Measurements from ENCODE around the gene TRABD2B.
A peak's percentile ranks its signal among the peaks of the same experiment; 100 is the strongest.

Gene TRABD2B

DNA sequence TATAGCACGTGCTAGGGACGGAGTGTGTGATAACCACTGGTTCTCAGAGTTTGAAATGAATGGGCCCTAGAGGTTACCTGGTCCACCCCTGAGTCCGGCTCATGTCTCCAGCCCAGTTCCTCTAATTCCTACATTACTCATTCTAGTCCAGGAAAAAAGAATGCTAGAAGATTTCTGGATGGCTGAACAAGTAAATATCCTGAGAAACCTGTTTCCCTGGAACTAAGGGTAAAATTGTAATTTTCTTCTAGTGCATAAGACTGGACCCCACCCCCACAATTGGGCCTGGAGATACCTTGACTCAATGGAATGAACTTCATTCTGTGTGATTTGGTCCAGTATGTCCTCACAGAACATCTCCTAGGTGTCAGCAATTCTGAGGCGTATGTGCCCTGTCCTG lies 208.4 kb downstream of the TRABD2B start:
- no peak for DNase-seq

DNA sequence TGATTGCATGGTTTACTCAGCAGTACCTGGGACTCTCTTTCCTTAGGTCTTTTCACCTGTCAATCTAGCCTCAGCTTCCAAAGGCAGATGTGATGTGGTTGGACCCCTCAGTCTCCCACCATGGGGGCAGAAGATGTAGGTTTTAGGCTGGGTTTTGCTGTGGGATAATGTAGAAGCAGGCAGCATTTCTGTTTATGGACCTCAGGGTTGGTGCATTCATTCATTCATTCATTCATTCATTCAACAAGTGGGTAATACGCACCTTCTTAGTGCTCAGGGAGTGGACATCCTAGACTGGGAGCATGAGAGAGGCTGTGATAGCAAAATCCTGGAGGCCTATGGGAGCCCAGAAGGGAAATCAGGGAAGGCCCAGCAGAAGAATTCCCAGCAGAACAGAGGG lies 209.6 kb downstream of the TRABD2B start:
- DNase-seq = no peak

DNA sequence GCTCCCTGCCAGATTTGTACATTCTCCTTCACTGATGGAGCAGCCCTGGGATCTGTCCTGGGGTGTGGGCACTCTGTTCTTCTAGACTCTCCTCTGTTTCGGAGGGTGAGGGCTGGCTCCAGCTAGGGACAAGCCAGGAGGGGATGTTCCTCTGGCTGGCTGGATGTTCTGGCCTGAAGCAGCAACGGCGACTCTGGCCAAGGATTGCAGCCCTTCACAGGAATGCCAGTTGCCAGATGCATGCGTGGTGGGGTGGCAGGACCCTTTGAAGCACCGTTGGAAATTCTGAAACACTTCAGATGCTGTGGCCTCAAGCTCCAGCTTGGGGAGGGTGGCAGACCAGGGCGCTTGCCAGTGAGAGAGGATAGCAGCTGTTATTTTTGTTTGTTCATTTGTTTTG lies 210.9 kb downstream of the TRABD2B start:
- no peak for DNase-seq

DNA sequence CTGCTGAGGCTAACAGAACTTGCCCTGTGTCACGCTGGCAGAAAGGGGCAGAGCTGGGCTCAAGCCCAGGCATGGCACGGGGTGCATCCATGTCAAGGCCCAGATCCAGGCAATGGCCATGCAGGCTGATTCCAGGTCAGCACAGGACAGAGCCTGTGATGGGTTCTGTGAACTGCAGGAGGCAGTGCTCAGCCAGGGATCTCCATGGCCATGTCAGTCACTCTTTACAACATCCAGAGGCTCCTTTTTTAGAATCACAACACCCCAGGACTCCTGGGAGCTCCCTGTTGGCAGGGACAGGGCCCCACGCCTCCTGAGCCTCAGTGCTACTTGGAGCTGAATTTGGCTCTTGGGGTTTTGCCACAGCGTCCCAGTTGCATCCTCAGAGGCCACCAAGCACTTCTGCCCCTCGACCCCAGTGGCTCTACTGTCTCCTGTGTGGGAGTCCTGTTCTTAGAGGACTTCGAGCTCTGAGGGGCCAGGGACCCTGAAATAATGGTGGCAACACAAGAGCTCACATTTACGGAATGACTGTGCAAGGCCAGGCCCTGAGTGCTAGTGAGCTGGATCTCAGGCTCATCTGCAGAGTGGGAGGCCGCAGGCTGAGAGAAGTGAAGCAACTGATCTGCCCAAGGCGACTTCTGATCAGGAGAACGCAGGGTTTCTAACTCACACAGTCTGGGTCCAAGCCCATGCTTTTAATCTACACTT lies 211.5 kb downstream of the TRABD2B start:
- DNase-seq = peak in 1 of 2 experiments; percentile 23

DNA sequence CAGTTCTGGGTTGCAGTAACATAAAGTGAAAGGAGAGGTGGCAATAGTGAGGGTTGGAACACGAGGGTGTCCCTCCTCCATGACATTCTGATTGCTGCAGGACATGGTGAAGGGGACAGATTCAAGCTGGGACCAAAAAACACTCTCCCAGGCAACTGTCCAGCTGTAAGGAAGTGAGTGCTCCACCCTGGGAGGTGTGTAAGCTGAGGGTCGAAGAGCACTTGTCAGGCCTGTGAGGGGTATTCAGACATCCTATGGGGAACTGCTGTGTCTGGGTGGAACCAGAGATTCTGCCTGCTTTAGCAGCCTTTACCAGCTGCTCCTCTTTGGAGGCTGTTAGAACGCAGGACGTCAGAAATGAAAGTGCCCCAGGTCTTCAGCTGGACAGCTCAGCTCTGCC lies 212.1 kb downstream of the TRABD2B start:
- DNase-seq = no peak

DNA sequence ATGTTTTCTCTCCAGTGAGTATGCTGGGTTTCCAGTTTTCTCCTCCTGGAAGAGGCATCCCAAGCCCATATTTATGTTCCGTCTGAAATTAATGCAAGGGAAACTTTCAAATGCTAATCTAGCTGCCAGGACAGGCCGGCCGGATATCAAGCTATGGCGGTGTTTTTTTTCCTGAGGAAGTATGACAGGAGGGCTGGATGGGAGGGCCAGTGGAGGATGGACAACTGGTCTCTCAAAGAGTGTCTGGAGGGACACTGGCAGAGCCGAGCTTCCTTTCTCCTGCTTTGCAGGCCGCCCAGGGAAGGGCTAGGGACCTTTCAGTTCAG lies 212.7 kb downstream of the TRABD2B start:
- no peak for DNase-seq

DNA sequence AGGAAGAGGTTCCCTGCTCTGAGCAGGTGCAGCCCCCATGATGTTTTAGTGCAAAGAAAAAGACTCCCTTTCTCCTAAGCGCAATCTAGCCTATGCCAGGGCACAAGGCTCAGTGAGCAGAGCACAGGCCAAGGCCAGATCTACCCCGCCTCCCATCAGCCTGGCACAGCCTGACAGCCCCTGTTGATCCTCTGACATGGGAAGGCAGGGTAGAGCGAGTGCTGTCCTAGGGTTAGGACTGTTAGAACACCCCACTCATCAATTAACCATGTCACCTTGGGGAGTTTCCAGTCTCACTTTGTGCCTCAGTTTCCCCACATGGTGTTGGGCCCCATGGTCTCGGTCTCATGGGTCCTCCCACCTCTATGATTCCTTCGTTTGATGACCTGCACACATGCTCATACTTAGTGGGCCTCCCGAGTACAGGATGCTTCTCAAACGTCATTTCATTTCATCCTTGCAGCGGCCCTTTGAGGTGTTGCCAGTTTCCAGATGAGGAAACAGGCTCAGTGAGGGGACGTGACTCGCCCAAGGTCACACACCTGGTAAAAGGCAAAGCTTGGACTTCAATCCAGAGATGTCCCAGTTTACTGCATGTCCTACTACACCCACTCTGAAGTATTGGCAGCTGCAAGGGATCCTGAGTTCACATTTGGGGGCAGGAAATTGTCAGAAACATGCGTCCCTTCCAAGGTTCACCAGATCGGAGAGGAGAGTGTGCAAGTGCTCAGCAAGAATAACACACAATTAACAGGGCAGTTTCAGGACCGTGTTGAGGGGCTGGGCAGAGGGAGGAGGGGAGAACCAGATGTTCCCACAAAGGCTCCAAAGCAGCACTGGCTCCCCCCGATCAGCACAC lies 213.3 kb downstream of the TRABD2B start:
- no peak for DNase-seq

DNA sequence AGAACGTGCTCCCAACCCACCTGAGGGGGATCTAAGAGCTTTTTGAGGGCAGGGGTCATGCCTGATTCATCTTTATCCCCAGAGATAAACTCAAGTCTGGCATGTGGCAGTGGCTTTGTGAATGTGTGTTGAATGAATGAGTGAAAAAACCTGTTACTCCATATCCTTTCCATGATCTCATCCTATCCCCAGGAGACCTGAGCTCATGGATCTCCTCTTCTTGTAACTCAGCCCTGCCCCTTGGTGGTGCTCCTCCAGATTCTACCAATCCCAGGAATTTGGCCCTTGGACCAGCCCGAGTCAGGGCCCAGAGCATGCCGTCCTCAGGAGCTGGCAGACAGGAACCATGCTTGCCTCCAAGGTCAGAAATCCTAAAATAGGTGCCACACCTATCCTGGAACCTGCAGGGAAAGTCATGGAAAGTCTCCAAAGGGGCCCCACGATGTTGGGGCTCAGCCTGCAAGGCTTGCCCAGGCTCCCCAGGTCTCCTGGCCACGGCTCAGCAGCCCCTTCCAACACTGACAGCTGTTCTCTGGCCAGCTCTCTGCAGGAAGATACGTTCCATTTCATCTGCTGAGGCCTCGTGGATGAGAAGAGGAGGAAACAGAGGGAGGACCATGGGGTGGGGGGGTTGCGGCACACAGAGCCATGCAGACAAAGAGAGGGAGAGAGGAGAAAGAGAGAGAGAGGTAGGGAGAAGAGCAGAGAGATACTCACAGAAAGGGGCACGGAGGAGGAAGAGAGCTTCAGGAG lies 214.6 kb downstream of the TRABD2B start:
- no peak for DNase-seq

DNA sequence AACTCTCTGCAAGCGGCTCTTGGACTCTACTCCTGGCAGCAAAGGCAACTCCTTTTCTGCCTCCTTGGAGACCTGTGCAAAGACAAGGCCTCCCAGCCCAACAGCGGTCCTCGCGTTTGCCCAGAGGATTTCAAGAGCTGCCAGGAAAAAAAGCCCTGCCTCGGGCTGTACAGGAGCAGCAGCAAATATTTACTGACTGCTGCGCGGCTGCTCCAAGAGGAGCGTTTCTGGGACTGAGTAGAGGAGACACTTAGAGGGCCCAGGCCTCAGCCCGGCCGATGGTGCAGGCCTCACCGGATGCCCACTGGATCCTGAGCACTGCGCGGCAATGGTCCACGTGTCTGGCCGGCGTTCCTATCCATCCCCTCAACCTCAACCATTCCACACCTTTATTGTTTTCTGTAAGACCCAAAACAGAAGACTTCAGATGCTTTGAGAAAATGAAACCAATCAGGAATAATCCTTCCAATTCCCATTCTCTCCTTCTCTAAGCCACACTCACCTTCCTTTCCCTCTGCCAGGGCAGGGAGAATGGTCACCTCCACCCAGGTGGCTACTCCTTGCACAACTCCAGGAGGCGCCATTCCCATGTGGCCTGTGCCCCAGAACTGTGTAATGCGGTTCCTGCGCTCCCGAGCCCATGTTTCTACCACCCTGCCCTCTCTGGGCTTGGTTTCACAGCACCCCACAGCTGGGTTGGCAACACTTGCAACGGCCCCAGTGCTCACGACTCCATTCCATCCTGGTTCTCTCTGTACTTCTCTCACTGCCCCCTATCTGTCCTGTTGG lies 215.8 kb downstream of the TRABD2B start:
- no peak for DNase-seq

DNA sequence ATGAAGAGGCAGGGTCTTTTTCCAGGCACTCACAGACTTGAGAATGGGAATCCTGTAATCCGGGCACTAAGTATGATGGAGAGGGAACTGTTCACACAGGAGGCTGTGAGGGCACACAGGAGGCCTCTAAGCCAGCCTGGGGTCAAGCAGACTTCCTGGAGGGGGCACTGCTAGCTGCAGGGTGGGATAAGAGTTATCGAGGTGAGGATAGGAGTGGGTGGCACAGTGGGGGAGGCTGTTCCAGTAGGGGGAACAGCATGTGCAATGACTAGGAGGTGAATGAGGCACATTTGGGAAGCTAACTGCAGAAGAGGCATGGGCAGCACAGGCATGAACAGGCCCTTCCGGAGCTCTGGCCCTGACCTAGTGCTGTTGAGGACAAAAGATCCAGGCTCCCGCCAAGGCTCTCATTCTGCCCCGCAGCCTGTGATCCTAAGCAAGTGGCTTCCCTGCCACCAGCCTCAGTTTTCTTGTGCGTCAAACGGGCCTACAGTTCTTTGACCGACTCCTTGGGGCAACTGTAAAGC lies 216.7 kb downstream of the TRABD2B start:
- peak; percentile 16 to 68 for DNase-seq

DNA sequence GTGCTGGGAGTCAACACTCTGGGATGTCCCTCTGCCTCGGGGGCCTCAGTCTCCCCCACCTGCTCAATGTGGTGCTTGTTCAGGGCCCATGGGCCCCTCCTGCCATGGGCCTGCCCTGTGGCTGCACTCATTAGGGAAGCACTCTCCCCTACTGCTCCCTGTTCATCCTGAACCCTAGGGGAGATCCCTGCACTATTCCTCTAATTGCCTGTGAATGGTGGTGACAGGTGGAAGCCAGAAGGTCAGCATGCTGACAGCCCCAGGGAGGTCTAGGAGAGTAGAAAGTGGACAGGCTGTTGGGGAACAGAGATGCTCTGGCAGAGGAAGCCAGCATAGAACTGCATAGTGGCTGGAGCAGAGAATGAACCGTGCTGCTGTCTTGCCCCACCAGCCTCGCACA lies 217.6 kb downstream of the TRABD2B start:
- DNase-seq = no peak

DNA sequence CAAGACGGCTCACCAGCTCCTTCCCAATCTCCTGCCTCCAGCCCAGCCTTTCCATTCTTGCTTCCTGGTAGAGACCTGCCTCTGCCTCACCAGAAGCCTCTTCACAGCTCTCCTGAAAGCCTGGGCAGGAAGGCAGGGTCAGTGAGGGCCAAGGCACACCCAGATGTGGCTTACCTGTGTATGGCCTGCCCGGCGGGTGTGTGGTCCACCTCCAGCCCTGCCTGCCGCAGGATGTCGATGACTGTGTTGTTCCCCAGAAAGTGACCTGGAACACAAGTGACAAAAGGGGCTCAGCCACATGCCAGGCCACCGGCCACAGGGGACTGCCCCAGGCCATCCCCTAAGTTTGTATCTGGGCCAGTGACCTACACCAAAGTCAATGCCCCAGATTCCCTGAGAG lies 218.9 kb downstream of the TRABD2B start:
- no peak for DNase-seq

DNA sequence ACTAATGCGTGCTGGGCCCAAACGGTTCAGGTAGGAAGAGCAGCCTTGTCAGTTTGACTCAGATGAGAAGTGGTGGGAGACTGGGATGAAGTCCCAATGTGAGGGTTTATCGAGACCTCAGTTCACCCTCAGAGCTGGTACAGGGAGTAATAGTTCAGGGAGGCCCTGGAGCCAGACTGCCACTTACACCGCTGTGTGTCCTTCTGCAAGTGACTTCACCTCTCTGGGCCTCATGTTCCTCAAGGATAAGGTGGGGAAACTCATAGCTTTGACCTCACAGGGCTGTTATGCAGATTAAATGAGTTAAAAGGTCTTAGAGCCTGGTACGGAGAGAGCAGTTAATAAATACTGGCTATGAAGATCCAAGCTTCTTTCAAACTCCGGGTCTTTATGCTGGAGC lies 219.9 kb downstream of the TRABD2B start:
- DNase-seq = no peak

DNA sequence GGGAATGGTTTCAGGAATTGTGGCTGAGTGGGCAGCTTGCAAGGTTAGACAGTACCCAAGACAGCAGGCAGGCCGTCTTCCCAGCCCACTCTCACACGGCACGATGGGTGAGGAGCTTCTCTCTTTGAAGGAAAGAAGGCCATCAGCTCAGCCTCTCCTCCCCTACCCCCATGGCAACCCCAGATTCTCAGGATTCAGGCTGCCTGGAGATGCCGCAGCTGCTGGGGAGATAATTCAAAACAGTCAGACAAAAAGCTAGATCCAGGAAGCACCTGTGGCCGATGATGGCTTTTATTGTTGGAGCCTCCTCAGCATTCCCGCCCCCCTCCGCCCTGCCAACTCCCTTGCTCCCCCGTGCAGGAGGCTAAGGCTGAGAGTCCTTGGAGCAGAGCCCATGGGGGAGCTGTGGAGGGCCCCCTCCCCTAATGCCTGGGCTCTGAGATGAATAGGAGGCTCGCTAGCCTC lies 220.5 kb downstream of the TRABD2B start:
- DNase-seq = no peak

DNA sequence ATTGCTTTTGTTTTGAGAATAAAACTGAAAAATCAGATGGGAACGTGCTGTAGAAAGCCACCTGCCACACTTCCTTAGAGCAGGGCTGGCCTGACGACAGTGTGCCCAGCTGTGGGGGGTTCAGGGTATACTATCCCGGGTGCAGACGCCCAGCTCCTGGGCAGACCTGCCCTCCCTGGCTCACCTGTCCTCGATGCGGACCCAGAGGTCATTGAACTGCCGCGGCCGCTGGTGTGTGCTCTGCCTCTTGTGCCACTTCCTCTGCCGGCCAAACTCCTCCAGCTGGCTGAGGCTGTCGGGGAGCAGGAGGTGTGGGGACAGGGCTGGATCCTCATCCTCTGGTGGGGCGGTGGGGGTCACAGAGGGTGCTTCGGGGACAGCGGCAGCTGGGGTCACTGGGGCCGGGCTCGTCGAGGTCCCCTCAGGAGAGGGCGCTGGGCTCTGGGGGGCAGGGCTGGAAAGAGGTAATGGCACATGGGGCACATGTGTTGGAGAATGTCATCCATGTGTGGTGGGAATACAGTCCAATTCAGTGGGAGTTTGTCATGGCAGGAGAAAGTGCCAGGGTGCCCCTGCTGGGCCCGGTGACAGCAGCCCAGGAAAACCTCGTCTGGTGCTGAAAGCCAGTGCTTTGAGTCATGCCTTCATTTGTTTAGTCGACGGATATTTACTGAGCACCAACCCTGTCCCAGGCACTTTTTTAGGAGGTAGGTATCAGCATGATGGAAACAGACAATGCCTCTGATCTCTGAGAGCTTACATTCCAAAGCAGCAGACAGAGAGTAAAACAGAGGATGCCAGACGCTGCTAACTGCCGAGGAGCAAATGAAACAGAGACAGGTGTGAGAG lies 222.0 kb downstream of the TRABD2B start:
- DNase-seq = no peak

DNA sequence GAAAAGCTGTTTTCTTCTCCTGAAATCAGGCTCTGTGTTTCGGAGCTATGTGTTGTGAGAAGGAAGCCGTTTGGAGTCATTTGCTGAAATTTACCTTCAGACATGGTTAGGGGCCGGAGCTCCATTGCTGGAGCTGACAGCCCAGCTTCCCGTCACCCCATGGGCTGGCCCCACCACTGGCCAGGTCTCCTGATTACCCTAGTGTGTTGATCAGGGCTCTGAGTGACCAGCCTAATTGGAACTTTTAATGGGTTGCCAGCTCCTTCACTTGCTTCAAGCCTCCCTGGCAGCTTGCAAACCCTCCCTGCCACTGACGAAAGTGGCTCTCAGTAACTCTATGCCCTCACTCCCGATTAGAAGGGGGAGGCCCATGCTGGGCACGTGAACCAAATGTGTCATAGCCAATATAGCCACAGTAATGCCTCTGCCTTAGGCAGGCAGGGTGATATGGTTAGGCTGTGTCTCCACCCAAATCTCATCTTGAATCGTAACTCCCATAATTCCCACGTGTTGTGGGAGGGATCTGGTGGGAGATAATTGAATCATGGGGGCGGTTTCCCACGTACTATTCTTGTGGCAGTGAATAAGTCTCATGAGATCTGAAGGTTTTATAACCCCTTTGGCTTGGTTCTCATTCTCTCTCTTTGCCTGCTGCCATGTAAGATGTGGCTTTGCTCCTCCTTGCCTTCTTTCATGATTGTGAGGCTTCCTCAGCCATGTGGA lies 224.1 kb downstream of the TRABD2B start:
- DNase-seq = peak in 1 of 2 experiments; percentile 4

DNA sequence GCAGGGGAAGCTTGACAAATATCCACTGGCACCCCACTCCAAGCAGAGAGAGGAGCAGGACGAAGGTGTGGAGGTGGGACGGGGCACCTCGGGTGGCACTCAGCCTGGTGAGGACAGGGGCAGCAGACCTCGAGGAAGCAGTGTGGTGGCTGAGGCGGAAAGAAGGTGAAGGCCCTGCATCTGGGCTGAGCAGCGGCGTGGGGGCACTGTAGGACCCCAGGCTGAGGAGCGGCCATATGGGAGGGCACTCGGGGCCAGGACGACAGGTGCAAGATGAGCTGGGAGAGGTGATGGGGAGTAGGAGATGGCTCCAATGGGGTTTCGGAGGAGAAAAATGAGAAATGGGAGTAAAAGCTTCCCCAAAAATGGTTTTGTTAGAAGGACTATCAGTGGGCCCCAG lies 224.9 kb downstream of the TRABD2B start:
- DNase-seq = no peak

DNA sequence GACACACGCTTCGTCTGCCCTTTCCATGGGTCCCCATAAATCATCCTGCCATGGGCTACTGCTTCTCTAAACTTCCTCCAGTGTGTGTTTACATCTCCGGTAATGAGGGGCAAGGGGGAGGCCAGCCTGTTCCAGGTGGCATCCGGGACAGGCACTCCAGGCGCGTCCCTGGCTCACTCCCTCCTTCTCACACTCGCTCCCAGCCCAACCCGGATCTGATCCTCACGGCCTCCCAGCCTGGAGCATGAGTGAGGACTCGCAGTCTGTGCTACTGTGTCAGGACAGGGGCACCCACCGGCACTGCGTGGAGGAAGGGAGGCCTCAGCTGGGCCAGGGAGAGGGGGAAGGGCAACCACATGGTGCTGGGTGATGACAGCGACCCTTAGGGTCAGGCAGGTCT lies 225.4 kb downstream of the TRABD2B start:
- peak in 1 of 2 experiments; percentile 16 for DNase-seq

DNA sequence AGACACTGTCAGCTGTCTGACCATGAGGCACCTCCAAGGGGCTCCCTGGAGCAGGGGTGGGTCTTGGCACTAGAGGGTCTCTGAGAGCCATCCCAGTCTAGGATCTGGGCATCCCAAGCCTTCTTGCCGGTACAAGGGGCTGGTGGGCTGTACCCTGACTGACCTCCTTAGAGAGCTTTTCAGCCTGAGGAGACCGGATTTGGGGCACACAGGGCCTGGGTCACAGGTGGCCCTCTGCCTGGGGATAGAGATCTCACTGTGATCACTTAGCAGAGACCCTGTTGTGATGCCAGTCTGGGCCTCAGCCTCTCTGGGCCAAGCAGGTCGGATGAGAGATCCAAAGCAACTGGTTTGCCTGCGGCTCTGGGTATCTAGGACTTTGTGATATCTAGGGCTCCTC lies 227.2 kb downstream of the TRABD2B start:
- no peak for DNase-seq

DNA sequence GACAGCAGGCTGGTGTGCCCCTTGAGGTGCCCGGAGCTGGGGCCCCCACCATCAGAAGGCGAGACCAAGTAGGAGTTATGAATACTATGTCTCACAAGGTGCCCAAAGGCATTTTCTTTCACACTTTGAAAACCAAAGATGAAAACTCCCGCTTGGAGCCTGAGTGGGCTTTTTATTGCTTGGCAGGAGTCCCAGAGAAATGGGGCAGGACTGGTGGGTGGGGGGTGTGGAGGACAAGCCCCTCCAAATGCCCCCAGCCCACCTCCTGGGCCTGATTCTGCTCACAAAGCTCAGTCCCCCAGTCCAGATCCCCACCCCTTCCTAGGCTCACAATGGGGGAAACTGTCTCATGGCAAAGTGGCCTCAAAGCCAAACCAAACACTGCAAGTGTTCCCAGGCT lies 227.9 kb downstream of the TRABD2B start:
- DNase-seq = no peak

DNA sequence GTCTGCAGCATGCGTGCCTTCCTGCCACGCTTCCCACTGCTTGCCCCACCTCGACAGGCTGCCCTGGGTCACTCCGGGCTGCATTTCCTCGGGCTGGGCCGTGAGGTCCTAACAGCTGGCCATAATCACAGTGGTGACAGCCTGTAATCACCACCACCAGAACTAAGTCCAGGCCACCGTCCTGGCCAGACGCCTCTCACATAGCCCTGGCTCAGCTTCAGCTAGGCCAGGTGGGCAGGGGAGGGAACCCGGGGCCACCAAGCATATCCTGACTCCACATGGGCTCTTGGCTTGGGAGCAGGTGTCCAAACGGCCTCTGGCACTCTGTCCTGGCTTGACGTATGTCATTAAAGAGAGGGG lies 229.5 kb downstream of the TRABD2B start:
- DNase-seq = no peak

Data from NCI-H524 (cell line).